Measurements from ENCODE around the gene GMNC. TPM values are rescaled to one million over a fixed set of nuclear protein-coding genes. Genes with fewer than 3 reads are reported as not detected.

Gene GMNC
- total RNA-seq = 1 to 10 TPM; 1.1 to 1.9 TPM

DNA sequence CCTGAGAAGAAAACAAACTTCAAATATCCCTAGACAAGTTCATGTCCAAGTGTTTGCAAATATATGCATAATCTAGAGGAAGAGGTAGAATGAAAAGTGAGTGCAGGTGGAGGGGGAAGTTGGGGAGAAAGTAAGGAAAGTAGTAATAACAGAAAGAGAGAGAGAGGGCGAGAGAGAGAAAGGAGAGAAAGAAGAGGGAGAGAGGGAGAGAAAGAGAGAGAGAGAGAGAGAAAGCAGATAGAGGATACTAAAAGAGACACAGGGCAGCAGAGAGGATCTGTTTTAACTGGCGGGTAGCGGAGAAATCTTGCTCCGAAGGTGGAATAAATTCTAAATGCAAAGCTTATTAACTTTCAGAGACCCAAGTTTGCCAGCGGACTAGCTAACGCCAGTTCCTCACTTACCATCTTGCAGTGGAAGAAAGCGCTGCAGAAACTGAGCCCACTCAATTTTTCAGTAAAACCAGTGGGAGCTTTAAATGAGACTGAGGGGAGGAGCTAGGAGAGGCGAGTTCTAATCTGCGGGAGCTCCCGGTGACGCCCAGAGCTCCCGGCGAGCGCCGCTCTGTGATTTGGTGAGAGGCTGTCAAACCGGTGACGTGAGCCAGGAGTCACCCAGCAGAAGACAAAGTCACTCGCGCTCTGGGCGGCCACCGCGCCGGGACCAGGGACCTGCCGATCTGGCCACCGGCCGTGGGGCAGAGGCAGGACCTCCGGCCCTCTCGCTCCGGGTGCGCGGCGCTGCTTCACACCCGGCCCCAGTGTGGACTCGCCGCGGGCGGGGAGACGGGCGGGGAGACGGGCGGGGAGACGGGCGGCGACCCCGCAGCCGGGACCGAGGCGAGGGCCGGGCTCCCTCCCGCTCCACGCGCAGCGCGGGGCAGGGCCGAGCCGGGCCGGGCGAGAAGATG lies at the start of gene GMNC:
Gene GMNC, minus strand, starts transcription at position 486 of the 910 bp plus-strand sequence. Its CDS starts 79 bp downstream, at position 407.
- H3K4me3 ChIP-seq = peak within 1 kb of the TSS; percentile 57 to 69
- H3K27me3 ChIP-seq (replicated peaks; ENCODE audit: insufficient read depth) = no peaks in the 10 kb centered on the region
- H3K27ac ChIP-seq = peak within 1 kb of the TSS; percentile 67 to 70
- peak; percentile 60 for TF ChIP-seq POLR2A (IDR thresholded peaks at IDR 0.05)
- peak; percentile 74 for TF ChIP-seq POLR2AphosphoS5 (IDR thresholded peaks at IDR 0.05)
- TF ChIP-seq CTCF (IDR thresholded peaks at IDR 0.05) = peak in 1 of 4 experiments; percentile 13
- 5% methylated on average over 40 of the region's 58 CpGs for WGBS
- intact Hi-C loops (cut with DNase I) = no loop called here
- H3K4me1 ChIP-seq (replicated peaks) = no peaks in the 10 kb centered on the region
- DNase-seq (ENCODE audit: low spot score) = peak; percentile 86
- no peaks in the 10 kb centered on the region for H3K9me3 ChIP-seq
- H3K36me3 ChIP-seq = no peaks in the 10 kb centered on the region

- Histone ChIP-seq H3K36me3 (no peaks in the 10 kb centered on the region), H3K27me3 (replicated peaks; ENCODE audit: insufficient read depth) (no peaks in the 10 kb centered on the region), H3K9me3 (no peaks in the 10 kb centered on the region), H3K4me3 (no peak overlapping the region), H3K4me1 (replicated peaks) (no peaks in the 10 kb centered on the region), H3K27ac (no peak overlapping the region)
- DNase-seq (ENCODE audit: low spot score) = no peak
- intact Hi-C loops (cut with DNase I) = no loop called here
- 39% methylated on average over 4 of the region's 4 CpGs for WGBS
- no peak for TF ChIP-seq POLR2A (IDR thresholded peaks at IDR 0.05)
- TF ChIP-seq CTCF (IDR thresholded peaks at IDR 0.05) = no peak
- no peak for TF ChIP-seq POLR2AphosphoS5 (IDR thresholded peaks at IDR 0.05)
Measured at GRCh38 chr3:190911382-190911781, 48.9 kb upstream of the GMNC start.

DNA sequence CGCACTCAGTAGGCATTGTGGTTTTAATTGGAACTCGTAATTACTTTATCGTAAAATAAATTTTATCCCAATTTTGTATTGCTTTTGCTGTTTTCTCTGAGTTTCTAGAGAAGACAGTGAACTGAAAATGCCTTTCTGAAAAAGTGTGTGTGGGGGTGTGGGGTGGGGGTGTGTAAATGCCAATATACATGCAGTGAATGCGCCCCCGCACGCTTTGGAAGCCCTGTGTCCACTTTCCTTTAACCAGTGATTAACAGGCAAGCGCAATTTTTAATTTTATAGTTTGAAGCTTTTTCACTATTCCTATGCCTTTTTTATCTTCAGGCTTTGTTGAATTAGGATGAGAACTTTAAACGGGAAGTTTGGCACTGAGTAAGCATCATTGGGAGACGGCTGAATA lies 47.4 kb upstream of the GMNC start:
- 82% methylated on average over 9 of the region's 9 CpGs for WGBS
- H3K4me1 ChIP-seq (replicated peaks) = no peaks in the 10 kb centered on the region
- no peaks in the 10 kb centered on the region for H3K27me3 ChIP-seq (replicated peaks; ENCODE audit: insufficient read depth)
- H3K9me3 ChIP-seq = no peaks in the 10 kb centered on the region
- no peaks in the 10 kb centered on the region for H3K36me3 ChIP-seq
- no peak overlapping the region for H3K4me3 ChIP-seq
- no peak for TF ChIP-seq POLR2A (IDR thresholded peaks at IDR 0.05)
- TF ChIP-seq CTCF (IDR thresholded peaks at IDR 0.05) = no peak
- no peak for TF ChIP-seq POLR2AphosphoS5 (IDR thresholded peaks at IDR 0.05)
- no peak for DNase-seq (ENCODE audit: low spot score)
- intact Hi-C loops (cut with DNase I) = no loop called here
- H3K27ac ChIP-seq = no peak overlapping the region

DNA sequence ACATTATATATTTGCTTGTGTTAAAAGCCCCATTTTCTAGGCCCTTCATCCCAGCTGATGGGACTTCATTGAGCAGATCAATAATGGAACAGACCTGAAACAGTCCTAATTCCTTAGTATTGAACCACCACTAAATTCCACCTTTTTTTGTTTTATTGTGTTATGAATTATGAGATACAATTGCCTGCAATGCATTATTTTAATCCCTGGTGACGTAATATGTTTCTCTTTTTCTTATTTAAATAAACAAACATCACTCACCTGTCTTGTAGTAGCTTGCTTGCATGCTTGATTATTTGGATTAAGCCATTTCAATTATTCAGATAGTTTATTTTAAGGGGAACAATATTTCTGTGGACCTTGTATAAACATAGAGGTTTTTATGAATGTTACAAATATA lies 40.7 kb upstream of the GMNC start:
- no peaks in the 10 kb centered on the region for H3K27me3 ChIP-seq (replicated peaks; ENCODE audit: insufficient read depth)
- TF ChIP-seq POLR2A (IDR thresholded peaks at IDR 0.05) (no peak), CTCF (IDR thresholded peaks at IDR 0.05) (no peak), POLR2AphosphoS5 (IDR thresholded peaks at IDR 0.05) (no peak)
- H3K27ac ChIP-seq = no peak overlapping the region
- 72% methylated on average over 1 of the region's 1 CpG for WGBS
- H3K4me3 ChIP-seq = no peak overlapping the region
- DNase-seq (ENCODE audit: low spot score) = no peak
- intact Hi-C loops (cut with DNase I) = no loop called here
- H3K9me3 ChIP-seq = no peaks in the 10 kb centered on the region
- no peaks in the 10 kb centered on the region for H3K36me3 ChIP-seq
- no peaks in the 10 kb centered on the region for H3K4me1 ChIP-seq (replicated peaks)

DNA sequence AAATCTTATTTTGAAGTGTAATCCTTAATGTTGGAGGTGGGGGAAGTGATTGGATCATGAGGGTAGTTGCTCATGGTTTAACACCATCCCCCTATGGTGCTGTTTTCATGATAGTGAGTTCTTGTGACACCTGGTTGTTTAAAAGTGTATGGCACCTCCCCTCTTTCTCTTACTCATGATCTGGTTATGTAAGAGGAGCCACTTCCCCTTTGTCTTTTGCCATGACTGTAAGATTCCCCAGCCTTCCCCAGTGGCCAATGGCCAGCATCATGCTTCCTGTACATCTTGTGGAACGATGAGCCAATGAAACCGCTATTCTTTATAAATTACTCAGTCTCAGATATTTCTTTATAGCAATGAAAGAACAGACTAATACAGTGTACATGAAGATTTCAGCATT lies 39.8 kb upstream of the GMNC start:
- H3K36me3 ChIP-seq = no peaks in the 10 kb centered on the region
- WGBS = 91% methylated on average over 2 of the region's 2 CpGs
- no peak for DNase-seq (ENCODE audit: low spot score)
- no peaks in the 10 kb centered on the region for H3K27me3 ChIP-seq (replicated peaks; ENCODE audit: insufficient read depth)
- intact Hi-C loops (cut with DNase I) = no loop called here
- H3K9me3 ChIP-seq = no peaks in the 10 kb centered on the region
- TF ChIP-seq POLR2A (IDR thresholded peaks at IDR 0.05) (no peak), CTCF (IDR thresholded peaks at IDR 0.05) (no peak), POLR2AphosphoS5 (IDR thresholded peaks at IDR 0.05) (no peak)
- no peak overlapping the region for H3K4me3 ChIP-seq
- H3K4me1 ChIP-seq (replicated peaks) = no peaks in the 10 kb centered on the region
- no peak overlapping the region for H3K27ac ChIP-seq

Measured in prostate gland (tissue), 2 donors.